HL-60 (cell line): ENCODE data around the gene SLC24A3.

Experiments
- CTCF ChIP-seq: IDR thresholded peaks from one replicate; pipeline ENCODE4 v1.5.1; 2011; ENCODE audit warnings: low read length, control low read depth, inconsistent platforms; ENCODE audit not compliant: insufficient read depth
- POLR2AphosphoS5 ChIP-seq: IDR thresholded peaks from 2 replicates; pipeline ENCODE4 v1.6.1; 2012; ENCODE audit warnings: low read depth

GRCh38 chr20:19676202-19676601, 463.8 kb downstream of the SLC24A3 start:
- TF ChIP-seq CTCF (no peak), POLR2AphosphoS5 (no peak)
